AG09319 (cell line): ENCODE measurements around the gene PRDM8.

Experiments
- DNase-seq: peaks from one replicate; pipeline ENCODE4 v3.0.0-alpha.2; 2010; ENCODE audit warnings: low read depth; ENCODE audit errors: extremely low read depth
- TF ChIP-seq, protein P1 (sequence below): IDR thresholded peaks from 2 replicates; pipeline ENCODE4 v1.5.1; 2011; ENCODE audit warnings: low read depth, mild to moderate bottlenecking, inconsistent platforms, low read length, moderate library complexity

The PRDM8 gene

DNA sequence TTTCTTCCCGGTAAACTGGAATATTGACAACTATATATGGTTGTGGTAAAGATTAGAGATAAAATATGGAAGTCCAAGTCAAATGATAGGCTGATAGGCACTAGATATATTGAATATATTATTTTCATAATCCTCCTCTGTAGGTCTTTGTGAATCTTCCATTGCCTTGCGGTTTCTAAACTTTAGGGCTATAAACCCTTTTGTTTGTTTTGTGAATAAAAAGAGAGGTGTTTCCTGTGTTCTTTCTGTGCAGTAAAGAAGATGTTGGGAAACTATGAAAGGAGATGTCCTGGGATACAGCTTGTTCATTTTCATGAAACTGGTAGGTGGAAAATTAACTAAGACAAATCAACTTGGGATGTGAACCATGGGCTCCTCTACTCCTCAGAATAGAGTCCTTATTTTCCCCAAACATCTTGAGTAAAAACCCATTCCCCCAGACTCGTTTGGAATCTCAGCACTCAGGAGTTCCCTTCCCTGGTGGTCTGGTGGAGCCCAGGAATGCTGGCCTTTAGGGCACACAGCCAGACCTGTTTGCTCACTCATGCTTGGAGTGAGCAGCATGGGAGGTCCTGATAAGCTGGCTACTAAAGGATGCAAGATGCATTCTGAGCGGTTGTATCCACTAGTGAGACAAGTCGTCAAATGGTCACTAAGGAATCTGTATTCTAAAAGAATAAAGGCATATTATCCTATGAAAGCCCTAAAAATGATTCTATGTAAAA lies 22.2 kb downstream of the PRDM8 start:
- TF ChIP-seq, protein P1, sequence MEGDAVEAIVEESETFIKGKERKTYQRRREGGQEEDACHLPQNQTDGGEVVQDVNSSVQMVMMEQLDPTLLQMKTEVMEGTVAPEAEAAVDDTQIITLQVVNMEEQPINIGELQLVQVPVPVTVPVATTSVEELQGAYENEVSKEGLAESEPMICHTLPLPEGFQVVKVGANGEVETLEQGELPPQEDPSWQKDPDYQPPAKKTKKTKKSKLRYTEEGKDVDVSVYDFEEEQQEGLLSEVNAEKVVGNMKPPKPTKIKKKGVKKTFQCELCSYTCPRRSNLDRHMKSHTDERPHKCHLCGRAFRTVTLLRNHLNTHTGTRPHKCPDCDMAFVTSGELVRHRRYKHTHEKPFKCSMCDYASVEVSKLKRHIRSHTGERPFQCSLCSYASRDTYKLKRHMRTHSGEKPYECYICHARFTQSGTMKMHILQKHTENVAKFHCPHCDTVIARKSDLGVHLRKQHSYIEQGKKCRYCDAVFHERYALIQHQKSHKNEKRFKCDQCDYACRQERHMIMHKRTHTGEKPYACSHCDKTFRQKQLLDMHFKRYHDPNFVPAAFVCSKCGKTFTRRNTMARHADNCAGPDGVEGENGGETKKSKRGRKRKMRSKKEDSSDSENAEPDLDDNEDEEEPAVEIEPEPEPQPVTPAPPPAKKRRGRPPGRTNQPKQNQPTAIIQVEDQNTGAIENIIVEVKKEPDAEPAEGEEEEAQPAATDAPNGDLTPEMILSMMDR, result no peak

GRCh38 chr4:80220711-80221110 lies 23.4 kb downstream of the PRDM8 start:
- TF ChIP-seq, protein P1, result no peak
- DNase-seq, result no peak

More for the DNA sequence above, 22.2 kb downstream of the PRDM8 start:
- no peak for DNase-seq

GRCh38 chr4:80221161-80221560 lies 23.9 kb downstream of the PRDM8 start:
- TF ChIP-seq, protein P1, result peak; percentile 54
- no peak for DNase-seq

DNA sequence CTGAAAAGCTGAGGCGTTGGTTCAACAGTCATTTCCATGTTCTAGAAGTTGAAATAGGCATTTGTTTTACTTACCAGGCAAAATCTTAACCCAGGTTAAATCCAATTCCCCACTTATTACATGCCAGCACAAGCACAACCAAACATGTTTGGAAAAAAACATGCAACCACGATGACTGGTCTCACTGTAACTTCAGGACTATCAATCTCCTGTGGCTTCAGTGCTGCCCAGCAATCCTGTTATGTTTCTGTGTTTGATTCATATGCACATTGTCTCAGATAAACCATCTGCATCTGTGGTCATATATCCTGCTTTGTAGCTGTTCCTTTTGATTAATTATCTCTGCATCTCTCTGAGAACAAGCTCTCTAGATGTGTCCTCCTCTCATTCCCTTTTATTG lies 28.3 kb downstream of the PRDM8 start:
- TF ChIP-seq, protein P1, result no peak
- no peak for DNase-seq

DNA sequence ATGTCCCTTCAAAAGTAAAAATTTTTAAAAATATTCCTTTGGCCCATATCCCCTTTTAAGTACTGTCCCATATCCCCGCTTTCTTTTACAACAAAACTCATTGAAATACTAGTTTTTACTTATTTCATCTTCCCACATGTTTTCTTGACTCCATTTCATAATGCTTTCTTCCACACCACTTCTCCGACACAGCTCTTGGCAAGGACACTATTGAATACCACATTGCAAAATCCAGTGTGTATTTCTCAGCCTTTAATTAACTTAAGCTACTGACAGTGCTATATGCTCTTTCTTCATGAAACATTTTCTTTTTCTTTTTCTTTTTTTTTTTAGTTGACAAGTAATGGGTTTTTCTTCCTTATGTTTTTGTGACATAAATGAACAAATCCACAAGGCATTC lies 28.8 kb downstream of the PRDM8 start:
- no peak for DNase-seq
- TF ChIP-seq, protein P1, result no peak

DNA sequence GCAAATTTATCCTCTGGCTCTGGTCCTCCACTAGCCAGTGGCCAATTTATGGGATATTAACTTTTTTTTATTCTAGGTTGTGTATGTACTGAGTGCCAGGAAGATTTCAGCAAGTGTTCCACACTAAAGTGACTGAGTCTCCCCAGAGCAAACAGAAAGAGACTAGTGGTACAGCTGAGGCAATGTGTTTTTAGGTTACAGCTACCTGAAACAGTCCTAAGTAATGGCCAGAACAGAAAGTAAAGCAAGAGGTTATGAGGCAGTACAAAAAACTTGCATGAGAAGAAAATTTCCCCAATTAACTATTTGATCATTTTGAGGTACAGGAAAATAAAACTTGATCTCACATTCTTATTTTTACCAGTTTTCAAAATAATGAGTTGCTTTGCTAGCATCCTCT lies 31.2 kb downstream of the PRDM8 start:
- no peak for DNase-seq
- TF ChIP-seq, protein P1, result no peak

DNA sequence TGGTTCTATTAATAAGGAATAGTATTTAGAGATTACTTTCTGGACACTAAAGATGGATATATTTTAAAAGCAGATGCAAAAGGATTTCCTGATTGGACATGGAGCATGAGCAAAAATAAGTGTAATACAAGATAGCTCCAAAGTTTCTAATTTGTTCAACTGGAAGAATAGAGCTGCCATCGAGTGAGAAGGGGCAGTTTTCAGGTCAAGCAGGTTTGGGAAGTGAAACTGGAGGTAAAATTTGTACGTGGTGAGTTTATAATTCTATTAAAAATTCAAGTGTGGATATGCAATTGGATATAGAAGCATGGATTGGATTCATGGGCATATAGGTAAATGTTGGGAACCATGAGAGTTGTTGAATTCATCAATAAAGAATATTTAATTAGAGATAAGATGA lies 31.8 kb downstream of the PRDM8 start:
- no peak for DNase-seq
- TF ChIP-seq, protein P1, result no peak
